ENCODE measurements around the gene MPO.

Gene MPO

DNA sequence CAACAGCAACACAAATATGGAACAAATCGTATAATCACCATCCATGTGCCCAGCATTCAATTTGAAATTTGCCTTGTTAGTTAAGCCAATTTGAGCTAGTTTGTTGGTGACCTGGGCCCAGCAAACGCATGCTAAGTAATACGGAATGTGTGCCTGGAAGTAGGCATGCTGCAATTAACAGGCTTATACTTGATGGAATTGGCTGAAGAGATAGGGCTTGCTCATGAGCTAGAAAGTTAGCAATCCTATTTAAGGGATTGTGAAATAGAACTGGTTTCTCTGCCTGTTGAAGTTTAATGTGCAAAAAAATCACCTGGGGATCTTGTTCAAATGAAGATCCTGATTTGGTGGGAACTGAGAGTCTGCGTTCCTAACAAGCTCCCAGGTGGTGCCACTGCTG, 50.9 kb downstream of the MPO start:
- DNase-seq = no peak

DNA sequence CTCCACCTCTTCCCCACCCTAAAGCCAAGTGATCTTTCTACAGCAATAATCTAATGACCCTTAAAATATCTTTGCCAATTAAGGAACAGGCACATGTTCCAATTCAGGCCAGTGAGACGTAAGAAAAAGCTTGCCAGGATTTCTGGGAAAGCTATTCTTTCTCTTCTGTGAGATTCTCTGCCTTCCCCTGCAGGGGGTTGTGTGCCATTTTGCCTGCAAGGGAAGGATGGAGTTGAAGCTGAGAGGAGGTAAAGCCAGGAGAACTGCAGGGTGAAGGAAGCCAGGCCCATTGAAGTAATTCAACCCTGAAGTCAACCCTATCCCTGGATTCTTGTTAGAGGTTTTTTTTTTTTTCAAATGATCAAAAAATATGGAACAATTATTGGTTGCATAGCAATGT, 51.4 kb downstream of the MPO start:
- DNase-seq = no peak

DNA sequence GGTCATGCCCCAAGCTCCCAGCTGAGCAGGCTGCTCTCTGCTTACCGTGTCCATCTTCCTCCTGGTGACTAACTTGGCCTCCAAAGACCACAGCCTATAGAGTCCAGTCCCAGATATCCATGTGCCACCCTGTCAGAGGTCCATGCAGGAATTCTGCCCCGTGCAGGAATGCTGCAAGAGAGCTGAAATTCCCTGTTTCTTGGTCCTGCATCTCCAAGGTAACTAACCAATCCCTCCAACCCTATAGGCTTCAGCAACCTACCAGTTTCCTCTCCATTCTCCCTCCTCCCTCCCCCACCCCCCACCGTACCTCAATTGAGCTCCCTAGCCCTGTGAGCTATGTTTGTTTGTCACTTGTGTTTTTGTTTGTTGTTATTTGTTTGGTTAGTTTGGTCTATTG, 52.1 kb downstream of the MPO start:
- DNase-seq = no peak

DNA sequence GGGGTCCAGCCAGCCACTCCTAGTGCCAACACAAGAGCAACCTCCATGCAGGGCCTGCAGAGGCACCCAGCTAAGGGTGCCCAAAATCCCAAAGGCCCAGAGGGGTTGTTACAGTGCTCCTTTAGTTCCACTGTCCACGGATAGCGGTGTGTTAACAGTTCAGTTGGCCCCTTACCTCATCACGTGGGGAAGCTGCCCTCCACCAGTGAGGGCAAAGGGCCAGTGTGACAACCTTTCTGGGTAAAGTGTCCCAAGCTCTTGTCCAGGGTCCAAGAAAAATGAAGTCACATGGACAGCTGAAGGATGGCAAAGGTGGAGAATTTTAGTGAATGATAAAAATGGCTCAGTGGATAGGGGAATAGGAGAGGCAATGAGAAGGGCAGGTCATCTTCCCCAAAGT, 53.0 kb downstream of the MPO start:
- DNase-seq = no peak

DNA sequence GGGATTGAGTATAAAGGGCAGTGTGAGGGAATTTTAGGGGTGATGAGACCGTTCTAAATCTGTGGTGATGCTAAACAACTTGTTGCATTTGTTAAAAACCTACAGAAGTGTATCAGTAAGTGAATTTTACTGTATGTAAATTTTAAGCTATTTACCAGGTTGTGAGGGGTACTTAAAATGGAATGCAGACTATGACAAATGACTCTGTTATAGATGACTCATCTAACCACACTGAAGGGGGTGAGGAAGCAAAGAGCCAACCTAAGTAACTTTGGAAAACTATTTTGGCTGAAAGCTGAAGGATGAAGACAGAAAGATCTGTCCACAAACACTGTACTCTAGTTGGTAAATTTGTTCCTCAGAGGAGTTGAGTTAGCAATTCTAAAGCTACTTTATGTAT, 56.4 kb downstream of the MPO start:
- DNase-seq = no peak
